ENCODE measurements around the gene RCOR1.

RCOR1 gene

GRCh38 chr14:102776761-102777710 lies 184.6 kb downstream of the RCOR1 start, which contains the start of gene TRAF3:
TSS of gene TRAF3 (plus strand) at chr14:102777449. CDS start at chr14:102870202, 92,753 bp downstream.
- DNase-seq (ENCODE audit: low read depth), result peak; percentile 85

- DNase-seq (ENCODE audit: low read depth), result no peak
Observed at GRCh38 chr14:102777711-102778337, 185.4 kb downstream of the RCOR1 start.

GRCh38 chr14:102778338-102779083 lies 186.1 kb downstream of the RCOR1 start:
- DNase-seq (ENCODE audit: low read depth), result no peak

GRCh38 chr14:102779084-102779462 lies 186.6 kb downstream of the RCOR1 start:
- no peak for DNase-seq (ENCODE audit: low read depth)

- no peak for DNase-seq (ENCODE audit: low read depth)
Observed at GRCh38 chr14:102779574-102780315, 187.3 kb downstream of the RCOR1 start.
